Tongue (tissue), 2 donors: ENCODE data around the gene NKD2. TPM values are rescaled to one million over a fixed set of nuclear protein-coding genes. Genes with fewer than 3 reads are reported as not detected.
A peak's percentile ranks its signal among the peaks of the same experiment; 100 is the strongest.
"Not testable (repeated sequence)": the region's sequence is repeated elsewhere in the genome, so short reads cannot be mapped to it uniquely, and the experiment has no call there.

Source experiments
- DNase-seq: peaks from one replicate; pipeline ENCODE4 v3.0.0-alpha.2; 2015
- total RNA-seq: library from RNA; depleted of rRNA; stranded (reverse); fragments of >200 nt; gene quantifications from one replicate; pipeline ENCODE4 v1.2.3, GENCODE V29; 2014

Gene NKD2
- total RNA-seq, 1 donor from 2014 or later, result 7.3 TPM

GRCh38 chr5:1073239-1074102 is 64.9 kb downstream of the NKD2 start:
- DNase-seq, result no peak

- no peak for DNase-seq
These were observed 65.6 kb downstream of the NKD2 start for GRCh38 chr5:1074226-1074625.

GRCh38 chr5:1074816-1075554 is 66.4 kb downstream of the NKD2 start:
- no peak for DNase-seq

- DNase-seq, result no peak
These were observed 66.9 kb downstream of the NKD2 start for GRCh38 chr5:1075555-1075881.

GRCh38 chr5:1075931-1076330 is 67.3 kb downstream of the NKD2 start:
- no peak for DNase-seq

- no peak for DNase-seq
These were observed 67.8 kb downstream of the NKD2 start for GRCh38 chr5:1076406-1076805.

- no peak for DNase-seq
These were observed 68.4 kb downstream of the NKD2 start for GRCh38 chr5:1077026-1077425.

- no peak for DNase-seq
These were observed 69.0 kb downstream of the NKD2 start for GRCh38 chr5:1077491-1078020.

GRCh38 chr5:1078206-1078605 is 69.6 kb downstream of the NKD2 start:
- DNase-seq, result no peak

- no peak for DNase-seq
These were observed 70.2 kb downstream of the NKD2 start for GRCh38 chr5:1078851-1079250.

- no peak for DNase-seq
These were observed 70.9 kb downstream of the NKD2 start for GRCh38 chr5:1079486-1079885.

GRCh38 chr5:1079961-1080360 is 71.4 kb downstream of the NKD2 start:
- no peak for DNase-seq

GRCh38 chr5:1080432-1080831 is 71.8 kb downstream of the NKD2 start:
- DNase-seq, result peak; percentile 62

GRCh38 chr5:1081519-1081918 is 72.9 kb downstream of the NKD2 start:
- DNase-seq, result no peak

GRCh38 chr5:1083026-1083425 is 74.4 kb downstream of the NKD2 start:
- DNase-seq, result not testable (repeated sequence)

GRCh38 chr5:1083823-1084605 is 75.4 kb downstream of the NKD2 start:
- no peak for DNase-seq

- no peak for DNase-seq
These were observed 76.8 kb downstream of the NKD2 start for GRCh38 chr5:1085391-1085790.

- DNase-seq, result no peak
These were observed 77.5 kb downstream of the NKD2 start for GRCh38 chr5:1086137-1086536.

GRCh38 chr5:1086871-1087270 is 78.3 kb downstream of the NKD2 start:
- DNase-seq, result no peak

GRCh38 chr5:1087428-1087827 is 78.8 kb downstream of the NKD2 start:
- no peak for DNase-seq

GRCh38 chr5:1088031-1088430 is 79.4 kb downstream of the NKD2 start:
- DNase-seq, result no peak
